ENCODE results near the gene TMEM225B.

- TF ChIP-seq GATA2 (IDR thresholded peaks at IDR 0.05; ENCODE audit: low read depth, low read length) = no peak
- no peak for TF ChIP-seq GATA3 (IDR thresholded peaks at IDR 0.05; ENCODE audit: low read depth, low read length)
These were observed 50.8 kb downstream of the TMEM225B start for GRCh38 chr7:99648843-99649242.
